ENCODE measurements around the gene NNAT.
"Not testable (repeated sequence)": the region's sequence is repeated elsewhere in the genome, so short reads cannot be mapped to it uniquely, and the experiment has no call there.

NNAT gene

GRCh38 chr20:37479266-37479665 lies 41.8 kb upstream of the NNAT start:
- DNase-seq (ENCODE audit: low read depth): no peak
- no peak for TF ChIP-seq CTCF (IDR thresholded peaks at IDR 0.05; ENCODE audit: low read depth, low read length, missing control alignments)
- H3K4me3 ChIP-seq (ENCODE audit: low read depth, low read length): no peak overlapping the region

DNA sequence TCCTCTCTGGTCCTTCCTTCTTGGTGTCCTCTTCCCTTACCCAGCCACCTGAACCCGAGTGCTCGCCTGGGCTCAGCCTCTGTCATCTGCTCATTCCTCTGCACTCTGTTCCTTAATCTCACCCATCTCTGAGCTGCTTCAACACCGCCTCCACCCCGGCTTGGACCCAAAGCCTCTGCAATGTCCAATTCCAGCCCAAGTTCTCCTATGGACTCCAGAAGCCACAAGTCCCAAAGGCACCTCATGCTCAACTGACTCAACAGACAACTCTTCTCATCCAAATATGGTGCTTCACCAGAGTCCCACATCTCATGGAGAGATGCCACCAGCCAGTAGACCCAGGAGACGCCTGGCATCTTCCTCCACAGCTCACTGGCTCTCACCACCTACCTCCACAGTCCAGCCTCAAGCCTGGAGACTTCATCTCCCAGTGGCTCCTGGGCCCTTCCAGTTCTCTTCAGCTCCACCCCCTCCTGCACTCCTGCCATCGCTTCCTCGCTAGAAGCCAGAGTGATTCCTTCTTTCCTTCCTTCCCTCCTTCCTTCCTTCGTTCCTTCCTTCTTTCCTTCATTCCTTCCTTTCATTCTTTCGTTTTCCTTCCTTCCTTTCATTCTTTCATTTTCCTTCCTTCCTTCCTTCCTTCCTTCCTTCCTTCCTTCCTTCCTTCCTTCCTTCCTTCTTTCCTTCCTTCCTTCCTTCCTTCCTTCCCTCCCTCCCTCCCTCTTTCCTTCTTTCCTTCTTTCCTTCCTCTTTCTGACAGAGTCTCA lies 40.9 kb upstream of the NNAT start:
- no peak for DNase-seq (ENCODE audit: low read depth)
- no peak for TF ChIP-seq CTCF (IDR thresholded peaks at IDR 0.05; ENCODE audit: low read depth, low read length, missing control alignments)
- H3K4me3 ChIP-seq (ENCODE audit: low read depth, low read length): no peak overlapping the region

DNA sequence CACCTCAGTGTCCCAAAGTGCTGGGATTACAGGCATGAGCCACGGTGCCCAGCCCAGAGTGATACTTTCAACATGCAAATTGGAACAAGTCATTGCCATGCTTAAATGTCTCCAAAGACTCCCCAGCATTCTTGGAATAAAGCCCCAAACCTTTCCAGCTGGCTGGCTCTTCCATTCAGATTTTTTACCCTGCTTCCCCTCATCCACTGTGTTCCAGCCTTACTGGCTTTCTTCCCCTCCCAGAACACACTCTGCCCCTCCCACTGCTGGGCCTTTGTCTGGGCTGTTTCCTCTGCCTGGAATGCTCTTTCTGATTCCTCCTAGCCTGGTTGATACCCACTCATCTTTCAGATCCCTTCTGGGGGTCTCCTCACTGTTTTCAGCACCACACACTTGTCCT lies 40.1 kb upstream of the NNAT start:
- no peak for DNase-seq (ENCODE audit: low read depth)
- TF ChIP-seq CTCF (IDR thresholded peaks at IDR 0.05; ENCODE audit: low read depth, low read length, missing control alignments): no peak
- no peak overlapping the region for H3K4me3 ChIP-seq (ENCODE audit: low read depth, low read length)

- no peak for DNase-seq (ENCODE audit: low read depth)
- no peak for TF ChIP-seq CTCF (IDR thresholded peaks at IDR 0.05; ENCODE audit: low read depth, low read length, missing control alignments)
- H3K4me3 ChIP-seq (ENCODE audit: low read depth, low read length): no peak overlapping the region
Observed at GRCh38 chr20:37481610-37482009, 39.4 kb upstream of the NNAT start.

GRCh38 chr20:37484331-37484730 lies 36.7 kb upstream of the NNAT start:
- no peak for TF ChIP-seq CTCF (IDR thresholded peaks at IDR 0.05; ENCODE audit: low read depth, low read length, missing control alignments)
- no peak for DNase-seq (ENCODE audit: low read depth)
- no peak overlapping the region for H3K4me3 ChIP-seq (ENCODE audit: low read depth, low read length)

- DNase-seq (ENCODE audit: low read depth); H3K4me3 ChIP-seq (ENCODE audit: low read depth, low read length): not testable (repeated sequence)
Observed at GRCh38 chr20:37486209-37486608, 34.8 kb upstream of the NNAT start.

DNA sequence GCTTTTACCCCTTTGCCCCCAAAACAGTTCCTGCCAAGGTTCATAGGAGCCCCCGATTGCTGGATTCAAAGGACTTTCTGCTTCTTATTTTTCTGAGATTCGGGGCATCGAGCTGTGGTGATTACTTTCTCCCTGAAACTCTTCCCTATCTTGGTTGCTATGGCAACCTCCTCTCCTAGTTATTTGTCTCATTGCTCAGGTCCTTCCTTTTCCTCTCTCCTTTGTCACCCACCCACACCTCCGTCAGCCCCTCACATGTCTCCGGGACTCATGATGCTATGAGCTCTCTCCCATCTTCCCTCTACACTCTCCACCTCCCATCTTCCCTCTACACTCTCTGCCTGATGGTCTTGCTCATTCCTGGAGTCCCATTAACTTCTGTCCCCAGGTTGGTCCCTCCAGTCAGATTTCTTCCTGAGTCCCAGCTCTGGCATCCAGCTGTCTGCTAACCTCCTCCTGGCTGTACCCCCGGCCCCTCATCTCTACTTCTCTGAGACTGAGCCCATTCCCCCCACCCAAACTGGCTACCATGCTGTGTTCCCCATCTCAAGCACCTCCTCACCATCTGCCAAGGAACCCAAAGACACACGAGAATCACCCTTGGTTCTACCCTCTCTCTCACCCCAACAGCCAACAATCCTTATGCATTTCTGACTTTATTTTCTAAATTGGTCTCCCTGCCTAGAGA lies 30.2 kb upstream of the NNAT start:
- no peak for DNase-seq (ENCODE audit: low read depth)
- H3K4me3 ChIP-seq (ENCODE audit: low read depth, low read length): no peak overlapping the region
- no peak for TF ChIP-seq CTCF (IDR thresholded peaks at IDR 0.05; ENCODE audit: low read depth, low read length, missing control alignments)
